ENCODE measurements around the gene NUP54. TPM values are rescaled to one million over a fixed set of nuclear protein-coding genes. Genes with fewer than 3 reads are reported as not detected.

The NUP54 gene
- total RNA-seq, 2 donors from 2014 or later = 13.7 to 33.3 TPM

- ATAC-seq = peak; percentile 91
- peaks cover 5% of the 10 kb centered on the region for H3K4me1 ChIP-seq
- 14 to 19% methylated on average over 13 of the region's 13 CpGs for WGBS, 2 donors
These were observed 61.0 kb downstream of the NUP54 start for GRCh38 chr4:76087007-76087769.

GRCh38 chr4:76084542-76084941, 63.7 kb downstream of the NUP54 start:
- Histone ChIP-seq H3K27me3 (no peaks in the 10 kb centered on the region), H3K36me3 (replicated peaks in 1 of 2; ENCODE audit: insufficient read depth in 1 of 2, low read depth in 2 of 2) (no peaks in the 10 kb centered on the region)
- 52 to 60% methylated on average over 1 of the region's 1 CpG for WGBS, 2 donors

More at GRCh38 chr4:76087007-76087769, 61.0 kb downstream of the NUP54 start:
- H3K36me3 ChIP-seq (replicated peaks in 1 of 2; ENCODE audit: insufficient read depth in 1 of 2, low read depth in 2 of 2) = no peaks in the 10 kb centered on the region
- no peaks in the 10 kb centered on the region for H3K27me3 ChIP-seq
- TF ChIP-seq POLR2A (IDR thresholded peaks at IDR 0.05) (no peak), CTCF (IDR thresholded peaks at IDR 0.05) (peak; percentile 37 to 70 (median 65))
- no peak overlapping the region for H3K4me3 ChIP-seq
- H3K9me3 ChIP-seq = no peaks in the 10 kb centered on the region
- DNase-seq = peak; percentile 52 to 77 (median 64)
- no peak overlapping the region for H3K27ac ChIP-seq
- intact Hi-C loops (cut with DNase I) = no loop called here

GRCh38 chr4:76083386-76083988, 64.7 kb downstream of the NUP54 start:
- DNase-seq (no peak), ATAC-seq (no peak)
- Histone ChIP-seq H3K36me3 (replicated peaks in 1 of 2; ENCODE audit: insufficient read depth in 1 of 2, low read depth in 2 of 2) (no peaks in the 10 kb centered on the region), H3K27me3 (no peaks in the 10 kb centered on the region), H3K4me1 (peaks cover 5% of the 10 kb centered on the region), H3K4me3 (no peak overlapping the region), H3K27ac (no peak overlapping the region), H3K9me3 (no peaks in the 10 kb centered on the region)
- WGBS, 2 donors = 84 to 88% methylated on average over 3 of the region's 3 CpGs
- intact Hi-C loops (cut with DNase I) = no loop called here
- TF ChIP-seq CTCF (IDR thresholded peaks at IDR 0.05) = no peak
- no peak for TF ChIP-seq POLR2A (IDR thresholded peaks at IDR 0.05)

More at GRCh38 chr4:76084542-76084941, 63.7 kb downstream of the NUP54 start:
- intact Hi-C loops (cut with DNase I) = no loop called here
- Histone ChIP-seq H3K4me3 (no peak overlapping the region), H3K27ac (no peak overlapping the region), H3K9me3 (no peaks in the 10 kb centered on the region), H3K4me1 (peaks cover 5% of the 10 kb centered on the region)
- ATAC-seq (no peak), DNase-seq (no peak)
- no peak for TF ChIP-seq POLR2A (IDR thresholded peaks at IDR 0.05)
- no peak for TF ChIP-seq CTCF (IDR thresholded peaks at IDR 0.05)

DNA sequence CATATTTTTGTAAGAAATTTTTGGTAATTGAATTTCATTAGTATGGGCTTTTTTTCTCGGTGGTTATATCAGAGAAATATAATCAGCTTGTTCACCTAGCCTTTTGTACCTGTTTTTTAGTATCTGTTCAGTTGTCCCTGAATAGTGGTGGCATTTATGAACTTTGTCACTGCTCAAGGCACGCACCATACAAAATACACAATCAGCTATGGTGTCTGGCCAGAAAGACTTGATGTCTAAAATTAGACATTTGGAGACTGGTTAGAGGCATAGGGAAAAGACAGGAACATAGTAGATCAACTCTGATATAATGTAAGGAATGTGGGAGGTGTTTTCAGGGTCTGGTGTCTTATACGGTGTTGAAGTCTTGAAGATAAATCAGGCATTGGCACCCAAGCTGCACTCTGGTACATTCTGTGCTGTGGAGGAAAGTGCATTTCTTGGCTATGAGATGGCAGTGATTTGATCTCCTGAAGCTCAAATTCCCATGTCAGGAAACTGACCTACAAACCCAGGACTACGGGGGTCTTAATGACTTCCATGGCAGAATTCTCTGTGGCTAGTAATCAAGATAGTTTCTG, 70.1 kb downstream of the NUP54 start:
- no peak for TF ChIP-seq CTCF (IDR thresholded peaks at IDR 0.05)
- no peak for TF ChIP-seq POLR2A (IDR thresholded peaks at IDR 0.05)
- 44 to 49% methylated on average over 4 of the region's 4 CpGs for WGBS, 2 donors
- Histone ChIP-seq H3K4me3 (no peak overlapping the region), H3K27me3 (no peaks in the 10 kb centered on the region), H3K36me3 (replicated peaks in 1 of 2; ENCODE audit: insufficient read depth in 1 of 2, low read depth in 2 of 2) (no peaks in the 10 kb centered on the region), H3K4me1 (no peaks in the 10 kb centered on the region), H3K27ac (no peak overlapping the region), H3K9me3 (no peaks in the 10 kb centered on the region)
- ATAC-seq = no peak
- no peak for DNase-seq
- intact Hi-C loops (cut with DNase I) = loop anchor here (10.0 kb wide), 1 partner anchor 163 kb away; no protein-coding TSS in a partner anchor

All from body of pancreas (tissue), 4 donors.